GM13976 (cell line): Measurements from ENCODE around the gene KIAA1755.

Experiments
- DNase-seq: peaks from one replicate; pipeline ENCODE4 v3.0.0; 2012; ENCODE audit warnings: low spot score
- in situ Hi-C: fragments of 300-500 bp; cut with MboI; formaldehyde crosslinking; loops from one replicate; pipeline ENCODE4 v1.12.0; 2022; ENCODE audit warnings: low sequenced_read_pairs, mixed read lengths, inconsistent platforms; ENCODE audit not compliant: unreplicated experiment
- TF ChIP-seq, protein P1 (sequence below): IDR thresholded peaks from 2 replicates; pipeline ENCODE4 v1.5.1; 2012; ENCODE audit warnings: borderline replicate concordance, mild to moderate bottlenecking; ENCODE audit not compliant: insufficient read depth; ENCODE audit errors: extremely low read depth, missing control alignments, control extremely low read depth

Gene KIAA1755

DNA sequence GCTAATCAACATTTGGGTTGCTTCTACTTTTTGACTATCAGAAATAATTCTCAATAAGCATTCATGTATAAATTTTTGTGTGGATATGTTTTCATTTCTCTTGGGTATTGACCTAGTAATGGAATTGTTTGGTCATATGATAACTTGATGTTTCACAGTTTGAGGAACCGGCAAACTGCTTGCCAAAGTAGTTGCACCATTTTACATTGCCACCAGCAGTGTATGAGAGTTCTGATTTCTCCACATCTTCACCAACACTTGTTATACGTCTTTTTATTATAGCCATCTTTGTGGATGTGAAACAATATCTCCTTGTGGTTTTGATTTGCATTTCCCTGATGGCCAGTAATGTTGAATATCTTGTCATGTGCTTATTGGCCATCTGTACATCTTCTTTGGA is 52.9 kb downstream of the KIAA1755 start:
- no peak for DNase-seq
- in situ Hi-C loops: loop anchor here (25.0 kb wide), 1 partner anchor 295 kb away; the partner anchor contains the start of gene VSTM2L
- TF ChIP-seq, protein P1, sequence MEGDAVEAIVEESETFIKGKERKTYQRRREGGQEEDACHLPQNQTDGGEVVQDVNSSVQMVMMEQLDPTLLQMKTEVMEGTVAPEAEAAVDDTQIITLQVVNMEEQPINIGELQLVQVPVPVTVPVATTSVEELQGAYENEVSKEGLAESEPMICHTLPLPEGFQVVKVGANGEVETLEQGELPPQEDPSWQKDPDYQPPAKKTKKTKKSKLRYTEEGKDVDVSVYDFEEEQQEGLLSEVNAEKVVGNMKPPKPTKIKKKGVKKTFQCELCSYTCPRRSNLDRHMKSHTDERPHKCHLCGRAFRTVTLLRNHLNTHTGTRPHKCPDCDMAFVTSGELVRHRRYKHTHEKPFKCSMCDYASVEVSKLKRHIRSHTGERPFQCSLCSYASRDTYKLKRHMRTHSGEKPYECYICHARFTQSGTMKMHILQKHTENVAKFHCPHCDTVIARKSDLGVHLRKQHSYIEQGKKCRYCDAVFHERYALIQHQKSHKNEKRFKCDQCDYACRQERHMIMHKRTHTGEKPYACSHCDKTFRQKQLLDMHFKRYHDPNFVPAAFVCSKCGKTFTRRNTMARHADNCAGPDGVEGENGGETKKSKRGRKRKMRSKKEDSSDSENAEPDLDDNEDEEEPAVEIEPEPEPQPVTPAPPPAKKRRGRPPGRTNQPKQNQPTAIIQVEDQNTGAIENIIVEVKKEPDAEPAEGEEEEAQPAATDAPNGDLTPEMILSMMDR: no peak

DNA sequence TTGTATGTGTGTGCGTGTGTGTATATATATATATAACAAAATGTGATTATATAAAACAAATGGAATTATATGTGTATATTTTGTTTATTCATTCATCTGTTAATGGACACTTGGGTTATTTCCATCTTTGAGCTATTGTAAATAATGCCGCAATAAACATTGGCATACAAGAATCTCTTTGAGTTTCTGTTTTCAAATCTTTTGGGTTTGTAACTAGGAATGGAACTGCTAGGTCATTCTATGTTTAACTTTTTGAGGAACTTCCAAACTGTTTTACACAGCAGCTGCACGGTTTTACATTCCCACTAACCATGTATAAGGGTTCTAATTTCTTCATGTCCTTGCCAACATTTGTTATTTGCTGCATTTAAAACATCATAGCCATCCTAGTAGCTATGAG is 55.5 kb downstream of the KIAA1755 start:
- TF ChIP-seq, protein P1: no peak
- in situ Hi-C loops: loop anchor here (25.0 kb wide), 1 partner anchor 293 kb away; the partner anchor contains the start of gene VSTM2L
- DNase-seq: no peak

DNA sequence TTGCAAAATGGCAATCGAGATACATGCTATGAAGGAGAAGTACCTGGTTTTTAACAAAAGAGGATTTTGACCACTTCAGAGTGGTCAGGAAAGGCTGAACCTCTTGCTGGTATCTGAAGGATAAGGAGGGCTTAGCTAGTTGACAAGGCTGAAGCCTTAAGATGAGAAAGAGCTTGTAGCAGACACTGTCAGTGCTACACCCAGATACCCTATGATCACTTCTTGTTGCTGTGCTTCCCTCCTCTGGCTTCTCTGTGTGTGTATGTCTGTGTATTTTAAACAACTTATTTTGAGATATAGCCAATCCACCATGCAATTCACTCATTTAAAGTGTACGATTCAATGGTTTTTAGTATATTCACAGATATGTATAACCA is 56.6 kb downstream of the KIAA1755 start:
- DNase-seq: no peak
- TF ChIP-seq, protein P1: no peak
- in situ Hi-C loops: loop anchor here (25.0 kb wide), 1 partner anchor 292 kb away; the partner anchor contains the start of gene VSTM2L

DNA sequence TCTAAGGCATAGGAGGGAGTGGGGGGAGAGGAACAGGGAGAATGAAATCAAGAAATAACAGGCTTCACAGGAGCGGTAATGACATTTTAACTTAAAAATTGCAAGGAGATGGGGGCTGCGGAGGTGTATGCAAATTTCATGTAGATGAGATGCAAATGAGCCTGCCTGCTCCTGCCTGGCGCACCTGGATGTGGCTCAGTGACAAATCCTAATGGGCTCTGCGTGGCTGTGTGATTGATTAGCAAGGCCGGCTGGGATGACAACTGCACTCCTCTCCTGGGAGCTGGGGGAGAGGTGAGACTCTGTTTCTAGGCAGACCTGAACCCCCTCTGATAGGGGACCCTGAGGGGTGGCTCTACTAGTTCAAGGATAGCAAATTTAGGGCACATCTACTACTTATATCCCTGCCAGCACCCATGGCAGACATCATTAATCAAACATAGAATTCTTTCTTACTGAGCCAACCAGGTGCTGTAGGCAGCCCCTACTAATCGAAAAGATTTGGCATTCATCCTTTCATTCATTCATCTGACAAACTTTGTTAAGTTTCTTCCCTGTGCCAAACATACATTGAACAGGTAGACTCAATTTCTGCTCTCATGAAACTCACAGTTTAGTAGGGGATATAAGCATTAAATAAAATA is 57.1 kb downstream of the KIAA1755 start:
- in situ Hi-C loops: loop anchor here (25.0 kb wide), 1 partner anchor 291 kb away; the partner anchor contains the start of gene VSTM2L
- DNase-seq: no peak
- TF ChIP-seq, protein P1: no peak

DNA sequence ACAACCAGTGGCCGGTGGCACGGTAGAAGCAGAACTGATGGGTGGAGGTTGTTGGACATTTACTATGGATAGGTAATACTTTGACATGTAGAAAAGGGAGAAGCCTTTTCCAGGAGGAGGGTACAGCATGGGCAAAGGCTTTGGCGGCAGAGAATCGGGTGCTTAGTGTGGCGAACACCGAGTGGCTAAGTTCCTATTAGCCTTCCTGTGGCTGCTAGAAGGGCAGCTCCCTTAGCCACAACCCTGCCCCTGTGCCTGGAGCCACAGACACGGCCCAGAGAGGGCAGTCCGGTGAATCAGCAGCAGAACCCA is 57.6 kb downstream of the KIAA1755 start:
- TF ChIP-seq, protein P1: no peak
- DNase-seq: no peak
- in situ Hi-C loops: loop anchor here (25.0 kb wide), 1 partner anchor 291 kb away; the partner anchor contains the start of gene VSTM2L

DNA sequence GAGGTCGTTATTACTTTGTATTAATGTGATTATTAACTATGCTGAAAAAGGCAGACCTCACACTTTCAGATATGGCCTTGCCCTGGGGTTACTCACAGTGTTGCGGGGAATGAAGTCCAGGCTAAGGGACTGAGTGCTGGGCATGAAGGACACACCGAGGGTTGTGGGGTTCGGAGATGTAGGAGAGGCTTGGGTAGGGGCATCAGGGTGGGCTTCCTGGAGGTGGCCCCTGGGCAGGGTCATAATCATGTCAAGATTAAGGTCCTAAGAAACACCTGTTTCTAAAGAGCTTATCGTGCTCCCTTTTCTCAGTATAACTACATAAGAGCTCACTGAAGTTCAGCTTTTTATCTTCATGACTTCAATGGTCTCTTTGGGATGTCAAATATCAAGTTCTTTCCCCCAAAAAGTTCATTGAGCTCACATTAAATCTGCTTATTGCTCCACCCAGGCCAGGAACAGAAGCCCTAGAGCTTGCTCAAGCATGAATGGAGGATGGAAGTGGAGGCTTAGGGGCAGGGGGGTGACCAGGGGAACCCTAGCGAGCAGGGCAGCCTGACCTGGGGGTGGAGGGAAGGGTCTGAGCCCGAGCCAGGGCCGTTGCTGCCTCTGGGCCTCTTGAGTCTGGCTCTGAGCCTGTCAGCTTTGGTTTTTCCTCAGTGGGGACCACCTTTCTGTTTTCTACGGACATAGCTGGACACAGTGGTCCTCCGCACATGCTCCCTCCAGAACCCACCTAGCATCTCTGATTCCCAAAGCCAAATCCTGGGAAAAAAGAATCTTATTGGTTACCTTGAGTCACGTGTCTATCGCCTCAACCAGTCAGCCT is 58.2 kb downstream of the KIAA1755 start:
- no peak for DNase-seq
- in situ Hi-C loops: loop anchor here (25.0 kb wide), 1 partner anchor 290 kb away; the partner anchor contains the start of gene VSTM2L
- TF ChIP-seq, protein P1: no peak
